ENCODE measurements around the gene SMG6. TPM values are rescaled to one million over a fixed set of nuclear protein-coding genes. Genes with fewer than 3 reads are reported as not detected.

Gene SMG6
- total RNA-seq, 1 experiment from 2014 or later, result 25.6 TPM

DNA sequence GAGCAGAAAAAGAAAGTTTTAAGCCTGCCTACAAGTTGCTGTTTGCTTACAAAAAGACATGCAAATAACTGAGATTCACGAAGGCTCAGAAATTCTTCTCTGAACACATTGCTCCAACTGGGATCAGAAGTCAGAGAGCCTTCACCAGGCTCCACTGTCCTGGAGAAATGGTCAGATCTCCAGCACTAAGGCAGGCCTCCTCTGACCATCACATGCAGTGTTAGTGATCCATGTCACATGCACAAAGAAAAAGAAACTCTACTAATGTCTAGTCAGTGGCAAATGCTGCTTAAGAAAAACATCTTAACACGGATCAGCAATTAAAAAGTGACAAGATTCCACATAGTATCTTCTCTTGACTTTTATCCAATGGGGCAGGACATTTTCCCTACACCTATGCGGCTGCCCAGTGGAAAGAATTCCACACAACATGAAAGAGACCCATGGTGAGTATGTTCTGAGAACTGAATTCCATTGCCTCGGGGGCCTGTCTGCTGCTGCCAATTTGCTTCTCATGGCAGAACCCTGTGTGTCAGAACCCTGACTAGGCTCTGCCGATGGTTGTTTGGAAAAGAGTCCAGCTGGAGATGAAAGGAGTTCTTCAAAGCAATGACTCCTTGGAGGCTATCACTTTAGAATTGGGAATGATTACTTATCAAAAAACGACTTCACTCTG is 152.1 kb downstream of the SMG6 start:
- CTCF ChIA-PET, result interaction anchor here (1.1 to 1.9 kb wide), 2 partner anchors 80 to 93 kb away, joined by 3 to 4 read pairs; no protein-coding TSS in a partner anchor
- H3K27ac Mint-ChIP-seq, result no peak overlapping the region

More for the DNA sequence above, 152.1 kb downstream of the SMG6 start:
- TF ChIP-seq PRRX2 (CRISPR knock-in tag; IDR thresholded peaks at IDR 0.05), result no peak
- TF ChIP-seq, protein P1, sequence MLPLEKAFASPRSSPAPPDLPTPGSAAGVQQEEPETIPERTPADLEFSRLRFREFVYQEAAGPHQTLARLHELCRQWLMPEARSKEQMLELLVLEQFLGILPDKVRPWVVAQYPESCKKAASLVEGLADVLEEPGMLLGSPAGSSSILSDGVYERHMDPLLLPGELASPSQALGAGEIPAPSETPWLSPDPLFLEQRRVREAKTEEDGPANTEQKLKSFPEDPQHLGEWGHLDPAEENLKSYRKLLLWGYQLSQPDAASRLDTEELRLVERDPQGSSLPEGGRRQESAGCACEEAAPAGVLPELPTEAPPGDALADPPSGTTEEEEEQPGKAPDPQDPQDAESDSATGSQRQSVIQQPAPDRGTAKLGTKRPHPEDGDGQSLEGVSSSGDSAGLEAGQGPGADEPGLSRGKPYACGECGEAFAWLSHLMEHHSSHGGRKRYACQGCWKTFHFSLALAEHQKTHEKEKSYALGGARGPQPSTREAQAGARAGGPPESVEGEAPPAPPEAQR (CRISPR knock-in tag; IDR thresholded peaks at IDR 0.05), result no peak
- TF ChIP-seq, protein P2, sequence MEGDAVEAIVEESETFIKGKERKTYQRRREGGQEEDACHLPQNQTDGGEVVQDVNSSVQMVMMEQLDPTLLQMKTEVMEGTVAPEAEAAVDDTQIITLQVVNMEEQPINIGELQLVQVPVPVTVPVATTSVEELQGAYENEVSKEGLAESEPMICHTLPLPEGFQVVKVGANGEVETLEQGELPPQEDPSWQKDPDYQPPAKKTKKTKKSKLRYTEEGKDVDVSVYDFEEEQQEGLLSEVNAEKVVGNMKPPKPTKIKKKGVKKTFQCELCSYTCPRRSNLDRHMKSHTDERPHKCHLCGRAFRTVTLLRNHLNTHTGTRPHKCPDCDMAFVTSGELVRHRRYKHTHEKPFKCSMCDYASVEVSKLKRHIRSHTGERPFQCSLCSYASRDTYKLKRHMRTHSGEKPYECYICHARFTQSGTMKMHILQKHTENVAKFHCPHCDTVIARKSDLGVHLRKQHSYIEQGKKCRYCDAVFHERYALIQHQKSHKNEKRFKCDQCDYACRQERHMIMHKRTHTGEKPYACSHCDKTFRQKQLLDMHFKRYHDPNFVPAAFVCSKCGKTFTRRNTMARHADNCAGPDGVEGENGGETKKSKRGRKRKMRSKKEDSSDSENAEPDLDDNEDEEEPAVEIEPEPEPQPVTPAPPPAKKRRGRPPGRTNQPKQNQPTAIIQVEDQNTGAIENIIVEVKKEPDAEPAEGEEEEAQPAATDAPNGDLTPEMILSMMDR (IDR thresholded peaks at IDR 0.05), result no peak
- no peak for TF ChIP-seq ZNF425 (CRISPR knock-in tag; conservative IDR thresholded peaks at IDR 0.05)
- TF ChIP-seq ZNF219 (CRISPR knock-in tag; IDR thresholded peaks at IDR 0.05; ENCODE audit: borderline replicate concordance), result no peak
- TF ChIP-seq GABPB1 (CRISPR knock-in tag; IDR thresholded peaks at IDR 0.05), result no peak
- no peak for TF ChIP-seq CREB1 (CRISPR knock-in tag; IDR thresholded peaks at IDR 0.05)
- TF ChIP-seq IRF1 (CRISPR knock-in tag; IDR thresholded peaks at IDR 0.05), result no peak
- no peak for TF ChIP-seq ZBTB21 (CRISPR knock-in tag; IDR thresholded peaks at IDR 0.05; ENCODE audit: borderline replicate concordance)
- no peak for TF ChIP-seq RELA (CRISPR knock-in tag; IDR thresholded peaks at IDR 0.05; ENCODE audit: borderline replicate concordance)
- no peak for TF ChIP-seq GRHL2 (CRISPR knock-in tag; IDR thresholded peaks at IDR 0.05; ENCODE audit: insufficient replicate concordance, severe bottlenecking)
- TF ChIP-seq, protein P3, sequence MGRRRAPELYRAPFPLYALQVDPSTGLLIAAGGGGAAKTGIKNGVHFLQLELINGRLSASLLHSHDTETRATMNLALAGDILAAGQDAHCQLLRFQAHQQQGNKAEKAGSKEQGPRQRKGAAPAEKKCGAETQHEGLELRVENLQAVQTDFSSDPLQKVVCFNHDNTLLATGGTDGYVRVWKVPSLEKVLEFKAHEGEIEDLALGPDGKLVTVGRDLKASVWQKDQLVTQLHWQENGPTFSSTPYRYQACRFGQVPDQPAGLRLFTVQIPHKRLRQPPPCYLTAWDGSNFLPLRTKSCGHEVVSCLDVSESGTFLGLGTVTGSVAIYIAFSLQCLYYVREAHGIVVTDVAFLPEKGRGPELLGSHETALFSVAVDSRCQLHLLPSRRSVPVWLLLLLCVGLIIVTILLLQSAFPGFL (CRISPR knock-in tag; IDR thresholded peaks at IDR 0.05; ENCODE audit: borderline replicate concordance), result no peak
- no peak for TF ChIP-seq MXD4 (CRISPR knock-in tag; IDR thresholded peaks at IDR 0.05; ENCODE audit: borderline replicate concordance)
- no peak for TF ChIP-seq NR2C2 (CRISPR knock-in tag; IDR thresholded peaks at IDR 0.05)
- no peak for TF ChIP-seq STAT6 (CRISPR knock-in tag; conservative IDR thresholded peaks at IDR 0.05; ENCODE audit: low read depth)
- no peak for TF ChIP-seq HMGXB4 (CRISPR knock-in tag; IDR thresholded peaks at IDR 0.05)
- TF ChIP-seq, protein P4, sequence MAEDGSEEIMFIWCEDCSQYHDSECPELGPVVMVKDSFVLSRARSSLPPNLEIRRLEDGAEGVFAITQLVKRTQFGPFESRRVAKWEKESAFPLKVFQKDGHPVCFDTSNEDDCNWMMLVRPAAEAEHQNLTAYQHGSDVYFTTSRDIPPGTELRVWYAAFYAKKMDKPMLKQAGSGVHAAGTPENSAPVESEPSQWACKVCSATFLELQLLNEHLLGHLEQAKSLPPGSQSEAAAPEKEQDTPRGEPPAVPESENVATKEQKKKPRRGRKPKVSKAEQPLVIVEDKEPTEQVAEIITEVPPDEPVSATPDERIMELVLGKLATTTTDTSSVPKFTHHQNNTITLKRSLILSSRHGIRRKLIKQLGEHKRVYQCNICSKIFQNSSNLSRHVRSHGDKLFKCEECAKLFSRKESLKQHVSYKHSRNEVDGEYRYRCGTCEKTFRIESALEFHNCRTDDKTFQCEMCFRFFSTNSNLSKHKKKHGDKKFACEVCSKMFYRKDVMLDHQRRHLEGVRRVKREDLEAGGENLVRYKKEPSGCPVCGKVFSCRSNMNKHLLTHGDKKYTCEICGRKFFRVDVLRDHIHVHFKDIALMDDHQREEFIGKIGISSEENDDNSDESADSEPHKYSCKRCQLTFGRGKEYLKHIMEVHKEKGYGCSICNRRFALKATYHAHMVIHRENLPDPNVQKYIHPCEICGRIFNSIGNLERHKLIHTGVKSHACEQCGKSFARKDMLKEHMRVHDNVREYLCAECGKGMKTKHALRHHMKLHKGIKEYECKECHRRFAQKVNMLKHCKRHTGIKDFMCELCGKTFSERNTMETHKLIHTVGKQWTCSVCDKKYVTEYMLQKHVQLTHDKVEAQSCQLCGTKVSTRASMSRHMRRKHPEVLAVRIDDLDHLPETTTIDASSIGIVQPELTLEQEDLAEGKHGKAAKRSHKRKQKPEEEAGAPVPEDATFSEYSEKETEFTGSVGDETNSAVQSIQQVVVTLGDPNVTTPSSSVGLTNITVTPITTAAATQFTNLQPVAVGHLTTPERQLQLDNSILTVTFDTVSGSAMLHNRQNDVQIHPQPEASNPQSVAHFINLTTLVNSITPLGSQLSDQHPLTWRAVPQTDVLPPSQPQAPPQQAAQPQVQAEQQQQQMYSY (CRISPR knock-in tag; IDR thresholded peaks at IDR 0.05), result no peak
- no peaks in the 10 kb centered on the region for H3K36me3 Mint-ChIP-seq
- POLR2A ChIA-PET, result no interaction called here
- H3K4me1 Mint-ChIP-seq, result no peaks in the 10 kb centered on the region
- H3K9me3 Mint-ChIP-seq, result no peaks in the 10 kb centered on the region
- no peaks in the 10 kb centered on the region for H3K27me3 Mint-ChIP-seq (ENCODE audit: low read depth)
- no peak for ATAC-seq
- no peak overlapping the region for H3K4me3 Mint-ChIP-seq
- DNase-seq (ENCODE audit: low spot score), result no peak

Data from WTC11 (cell line).